HL-60/S4 treated with retinoic acid at 250 ng/mL for 4 days and 3 days (cell line): ENCODE data around the gene NDST4.
"Not testable (repeated sequence)": the region's sequence is repeated elsewhere in the genome, so short reads cannot be mapped to it uniquely, and the experiment has no call there.

ENCODE experiments used
- in situ Hi-C: fragments of 300-500 bp; cut with MboI; formaldehyde crosslinking; loops from 2 replicates; pipeline ENCODE4 v1.7.0; 2022; ENCODE audit warnings: low sequenced_read_pairs

Gene NDST4

DNA sequence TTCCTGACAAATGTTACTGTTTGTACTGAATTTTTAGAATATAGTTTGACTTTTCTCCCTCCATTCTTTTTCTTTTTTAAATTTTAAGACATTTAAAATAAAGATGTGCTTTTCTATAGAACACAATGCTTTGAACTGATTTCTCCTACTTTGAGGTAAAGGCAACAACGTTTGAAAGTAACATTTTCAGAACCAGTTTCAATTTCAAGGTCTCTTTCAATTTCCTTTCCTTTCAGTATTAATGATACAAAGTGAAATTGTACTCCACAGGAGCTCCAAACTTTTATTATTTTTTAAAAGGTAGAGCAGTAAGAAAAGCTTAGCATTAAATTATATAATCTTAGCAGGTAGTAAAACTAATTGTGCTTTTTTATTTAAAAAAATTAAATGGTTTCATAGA is 54.9 kb downstream of the NDST4 start:
- in situ Hi-C loops, result no loop called here

DNA sequence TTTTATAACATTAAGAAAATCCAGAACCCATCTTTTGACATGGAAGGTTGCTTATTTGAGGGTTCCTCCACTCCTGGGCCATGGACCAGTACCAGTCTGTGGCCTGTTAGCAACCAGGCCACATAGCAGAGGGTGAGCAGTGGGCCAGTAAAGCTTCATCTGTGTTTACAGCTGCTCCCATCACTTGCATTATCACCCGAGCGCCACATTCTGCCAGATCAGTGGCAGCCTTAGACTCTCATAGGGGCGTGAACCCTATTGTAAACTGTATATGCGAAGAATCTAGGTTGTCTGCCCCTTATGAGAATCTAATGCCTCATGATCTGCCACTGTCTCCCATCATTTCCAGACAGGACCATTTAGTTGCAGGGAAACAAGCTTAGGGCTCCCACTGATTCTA is 58.6 kb downstream of the NDST4 start:
- in situ Hi-C loops, result no loop called here

- in situ Hi-C loops, result no loop called here
Measured at GRCh38 chr4:115053313-115053712, 60.1 kb downstream of the NDST4 start.

DNA sequence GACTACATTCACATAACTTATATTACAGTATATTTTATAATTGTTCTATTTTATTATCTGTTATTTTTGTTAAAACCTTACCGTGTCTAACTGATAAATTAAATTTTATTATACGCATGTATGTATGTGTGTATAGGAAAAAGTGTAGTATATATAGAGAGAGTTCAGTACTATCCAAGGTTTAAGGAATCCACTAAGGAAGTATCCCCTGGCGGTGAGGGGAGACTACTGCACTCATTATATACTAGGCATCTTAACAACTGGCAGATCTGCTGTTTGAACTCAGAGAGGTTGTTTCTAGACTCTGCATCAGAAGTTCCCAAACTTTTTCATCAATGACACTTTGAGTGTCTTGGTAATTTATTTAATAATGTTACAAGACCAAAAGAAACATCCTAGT is 70.9 kb downstream of the NDST4 start:
- in situ Hi-C loops, result no loop called here

DNA sequence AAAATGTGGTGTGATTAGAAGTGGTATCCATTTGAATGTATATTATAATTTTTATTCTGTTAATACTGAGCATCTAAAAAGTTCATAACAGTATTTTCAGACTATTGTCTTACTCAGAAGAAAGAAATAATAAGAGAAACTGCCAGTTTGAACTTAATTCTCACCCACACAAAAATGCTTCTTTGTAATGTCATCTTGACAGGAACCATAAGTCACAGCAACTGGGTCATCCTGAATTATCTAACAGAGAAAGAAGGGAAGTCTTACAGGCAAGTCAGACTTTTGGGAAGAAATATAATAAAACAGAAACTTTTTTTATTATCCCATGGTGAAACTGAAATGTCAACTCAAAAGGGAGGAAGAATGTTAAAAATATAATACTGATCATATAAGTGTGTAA is 83.1 kb downstream of the NDST4 start:
- in situ Hi-C loops, result no loop called here

DNA sequence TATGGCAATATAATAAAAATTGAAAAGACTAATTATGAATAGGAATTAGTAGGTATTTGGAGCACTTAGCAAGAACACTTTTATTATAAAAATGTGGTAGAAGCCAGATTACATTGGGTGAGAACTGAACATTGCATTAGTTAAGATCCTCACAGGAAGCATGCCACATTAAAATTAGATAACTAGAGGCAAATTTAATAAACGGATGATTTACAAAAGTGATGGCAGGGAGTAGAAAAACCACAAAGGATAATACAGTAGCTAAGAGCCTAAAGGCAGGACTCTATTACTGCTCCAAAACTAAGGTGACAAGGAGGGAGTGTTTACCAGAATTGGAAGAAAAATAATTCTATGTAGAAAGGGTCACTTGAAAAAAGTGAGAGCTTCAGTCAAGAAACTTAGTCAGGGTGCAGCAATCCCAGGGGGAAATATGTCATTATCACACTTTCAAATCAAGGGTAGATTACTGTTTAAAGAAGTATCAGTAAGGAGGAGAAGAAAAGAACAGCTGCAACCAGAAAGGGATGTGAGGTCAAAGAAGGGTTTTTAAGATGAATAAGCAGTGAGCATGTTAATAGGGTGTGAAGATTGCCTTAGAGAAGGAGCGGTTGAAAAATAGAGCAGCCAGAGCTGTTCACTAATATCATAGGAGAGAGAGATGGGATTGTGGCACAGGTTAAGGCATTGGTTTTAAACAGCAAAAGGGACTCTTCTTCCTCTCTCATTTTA is 84.6 kb downstream of the NDST4 start:
- in situ Hi-C loops, result no loop called here

DNA sequence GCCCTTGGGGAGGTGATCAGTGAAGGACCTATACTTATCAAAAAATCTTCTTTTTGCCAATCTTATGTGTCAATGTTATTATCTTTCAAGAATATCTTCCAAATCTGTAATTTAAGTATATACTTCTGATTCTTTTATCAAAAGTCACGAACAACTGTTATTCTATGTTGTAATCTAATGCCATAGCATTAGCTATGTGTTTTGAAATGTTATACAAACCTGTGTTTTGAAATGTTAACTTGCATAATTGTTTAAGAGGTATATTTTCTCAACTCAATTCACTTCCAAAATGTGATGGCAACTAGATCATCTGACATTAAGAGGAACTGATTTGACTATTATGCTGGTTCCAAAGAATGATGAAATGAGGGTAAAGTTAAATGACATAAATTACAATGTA is 113.5 kb downstream of the NDST4 start:
- in situ Hi-C loops, result no loop called here

DNA sequence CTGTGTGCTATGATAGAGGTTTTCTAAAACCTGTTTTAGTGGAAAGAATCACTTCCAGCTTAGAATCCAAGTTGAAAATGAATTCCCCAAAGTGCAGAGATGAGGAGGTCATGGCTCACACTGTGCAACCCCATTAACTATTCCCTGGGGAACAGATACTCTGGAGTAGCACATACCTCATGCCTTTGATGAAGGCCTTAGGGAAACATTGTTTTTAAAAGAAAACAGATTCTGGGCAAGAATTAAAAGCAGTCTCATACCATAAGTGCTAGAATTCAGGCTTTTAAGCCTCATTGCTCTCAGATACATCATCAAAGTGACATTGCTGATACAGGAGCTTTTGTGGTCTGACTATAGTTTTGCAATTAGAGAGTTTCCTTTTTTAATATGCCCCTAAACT is 115.1 kb downstream of the NDST4 start:
- in situ Hi-C loops, result no loop called here

DNA sequence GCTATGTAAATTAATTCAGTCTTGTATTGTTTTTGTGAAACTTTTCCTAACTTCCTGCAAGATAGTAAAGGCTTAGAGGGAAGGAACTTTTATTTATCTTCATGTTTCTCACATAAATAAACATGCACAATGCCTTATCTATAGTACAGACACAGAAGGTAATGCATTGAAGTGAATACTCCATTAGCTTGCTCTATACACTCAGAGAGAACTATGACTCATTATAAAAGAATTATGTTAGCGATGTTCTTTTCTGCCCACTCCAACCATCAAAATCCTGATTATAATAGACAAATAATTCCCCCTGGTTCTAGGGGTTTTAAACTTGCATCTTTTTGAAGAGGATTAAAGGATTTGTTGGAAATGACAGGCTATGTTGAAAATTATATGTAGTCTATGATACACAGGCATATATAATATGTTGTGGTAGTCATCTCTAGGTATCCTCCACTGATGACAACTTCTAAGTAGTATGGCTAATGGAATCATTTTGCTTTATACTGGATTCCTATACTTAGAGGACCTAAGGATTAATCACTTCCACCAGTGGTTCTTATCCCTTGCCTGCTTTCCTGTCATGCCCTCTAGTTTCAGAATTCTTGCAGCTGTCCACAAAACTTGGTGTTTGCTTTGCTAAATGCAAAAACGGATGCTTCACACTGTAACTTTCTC is 115.7 kb downstream of the NDST4 start:
- in situ Hi-C loops, result no loop called here

DNA sequence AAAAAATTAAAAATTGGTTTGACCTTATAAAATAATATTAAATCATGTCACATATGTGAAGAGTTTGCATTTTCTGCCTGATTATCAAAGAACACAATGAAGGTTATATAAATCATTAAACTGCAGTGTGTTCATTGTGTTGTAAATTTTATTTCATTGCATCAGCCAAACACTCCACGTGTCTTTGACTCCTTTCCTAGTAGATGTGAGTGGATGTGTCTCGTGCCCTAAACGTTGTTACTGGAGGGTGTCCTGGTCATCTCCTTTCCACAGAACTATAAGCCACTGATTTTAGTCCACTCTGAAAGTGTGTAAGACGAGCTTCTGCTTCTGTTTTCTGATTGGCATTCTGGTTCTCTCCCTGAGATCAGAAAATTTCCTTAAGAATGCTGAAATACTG is 127.3 kb downstream of the NDST4 start:
- in situ Hi-C loops, result no loop called here

DNA sequence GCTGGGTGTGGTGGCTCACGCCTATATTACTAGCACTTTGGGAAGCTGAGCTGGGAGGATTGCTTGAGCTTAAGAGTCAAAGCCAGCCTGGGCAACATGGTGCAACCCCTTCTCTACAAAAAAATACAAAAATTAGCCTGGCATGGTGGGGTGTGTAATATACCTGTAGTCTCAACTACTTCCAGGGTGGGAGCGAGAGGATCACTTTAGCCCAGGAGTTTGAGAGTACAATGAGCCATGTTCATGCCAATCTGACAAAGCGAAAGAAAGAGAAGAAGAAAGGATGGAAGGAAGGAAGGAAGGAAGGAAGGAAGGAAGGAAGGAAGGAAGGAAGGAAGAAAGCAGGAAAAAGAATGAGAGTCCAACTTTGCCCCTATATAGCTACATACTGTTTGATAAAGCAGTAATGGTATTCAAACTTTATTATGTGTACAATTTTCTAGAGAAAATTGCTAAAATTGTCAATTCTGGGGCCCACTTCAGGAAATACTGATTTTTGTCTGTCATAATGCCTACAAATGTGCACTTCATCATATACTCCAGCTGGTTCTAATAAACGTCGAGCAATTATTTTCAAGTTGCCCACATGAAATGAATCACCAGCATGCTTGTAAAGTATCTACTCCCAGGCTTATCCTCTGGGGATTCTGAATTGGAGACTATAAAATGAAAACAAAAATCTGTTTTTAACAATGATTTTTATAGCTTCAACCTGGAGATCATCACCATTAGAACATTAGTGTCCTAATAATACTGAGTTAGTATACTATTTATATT is 132.3 kb downstream of the NDST4 start:
- in situ Hi-C loops, result no loop called here

DNA sequence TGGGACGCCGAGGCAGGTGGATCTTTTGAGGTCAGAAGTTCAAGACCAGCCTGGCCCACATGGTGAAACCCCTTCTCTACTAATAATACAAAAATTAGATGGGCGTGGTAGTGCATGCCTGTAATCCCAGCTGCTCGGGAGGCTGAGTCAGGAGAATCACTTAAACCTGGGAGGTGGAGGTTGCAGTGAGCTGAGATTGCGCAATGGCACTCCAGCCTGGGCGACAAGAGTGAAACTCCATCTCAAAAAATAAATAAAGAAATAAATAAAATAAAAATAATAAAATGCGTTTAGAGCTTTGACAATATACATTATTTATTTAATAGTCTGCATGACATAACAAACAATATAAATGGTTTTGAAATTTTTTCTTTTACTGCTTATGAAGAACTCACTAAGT is 133.0 kb downstream of the NDST4 start:
- in situ Hi-C loops, result not testable (repeated sequence)

- in situ Hi-C loops, result no loop called here
Measured at GRCh38 chr4:114976901-114977300, 136.5 kb downstream of the NDST4 start.

- in situ Hi-C loops, result no loop called here
Measured at GRCh38 chr4:114964026-114964425, 149.4 kb downstream of the NDST4 start.

DNA sequence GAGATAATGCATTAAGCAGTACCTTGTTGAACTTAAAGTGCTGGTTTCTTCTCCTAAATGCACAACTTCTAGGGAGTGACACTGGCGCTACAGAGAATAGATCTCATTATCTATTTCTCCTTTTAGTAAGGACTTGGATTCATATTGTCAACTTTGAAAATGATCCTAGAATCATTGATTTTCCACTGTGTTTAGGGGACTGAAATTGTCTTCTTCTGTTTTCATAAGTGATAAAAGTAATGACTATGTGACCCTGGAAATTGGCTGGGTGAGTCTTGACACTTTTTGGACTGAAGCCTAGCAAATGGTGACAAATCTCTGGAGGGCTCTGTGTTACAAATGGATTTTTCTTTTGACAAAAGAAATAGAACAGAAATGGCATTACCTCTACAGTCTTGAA is 167.8 kb downstream of the NDST4 start:
- in situ Hi-C loops, result no loop called here

GRCh38 chr4:114941503-114941902 is 171.9 kb downstream of the NDST4 start:
- in situ Hi-C loops, result no loop called here

DNA sequence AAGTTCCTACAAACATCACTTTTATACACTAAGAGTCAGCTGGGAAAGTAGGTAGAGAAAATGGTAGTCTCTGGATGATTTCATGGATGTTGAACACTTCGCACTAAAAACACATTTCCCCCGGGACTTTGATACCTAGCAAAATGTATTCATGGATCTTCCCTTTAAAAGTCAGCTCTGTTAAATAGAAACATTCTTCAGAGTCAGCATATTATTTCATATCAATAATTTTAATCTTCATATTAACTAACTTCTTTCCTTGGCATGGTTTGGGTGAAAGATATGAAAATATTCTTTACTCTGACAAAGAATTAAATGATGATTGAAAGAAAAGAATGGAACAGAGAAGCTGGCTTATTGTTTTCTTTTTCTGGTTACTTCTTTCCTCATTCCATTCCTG is 185.5 kb downstream of the NDST4 start:
- in situ Hi-C loops, result no loop called here

DNA sequence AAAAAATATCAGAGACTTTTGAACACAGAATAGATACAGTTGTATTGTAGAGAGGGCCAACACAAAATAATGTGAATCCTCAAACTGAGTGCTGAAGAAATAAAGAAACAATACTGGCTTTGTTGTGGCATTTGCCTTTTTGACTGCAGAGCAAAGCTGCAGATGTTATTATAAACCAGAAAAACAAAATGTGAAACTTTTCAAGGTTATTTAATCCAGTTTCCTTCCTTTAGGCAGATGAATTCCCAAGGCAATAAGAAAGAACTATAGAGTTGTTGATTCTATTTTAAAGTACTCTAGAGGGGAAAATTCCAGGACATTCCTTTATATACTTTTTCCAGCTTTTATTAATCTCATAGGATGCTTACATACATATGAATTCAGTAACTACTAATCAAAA is 186.8 kb downstream of the NDST4 start:
- in situ Hi-C loops, result no loop called here

- in situ Hi-C loops, result no loop called here
Measured at GRCh38 chr4:114924311-114924710, 189.1 kb downstream of the NDST4 start.

DNA sequence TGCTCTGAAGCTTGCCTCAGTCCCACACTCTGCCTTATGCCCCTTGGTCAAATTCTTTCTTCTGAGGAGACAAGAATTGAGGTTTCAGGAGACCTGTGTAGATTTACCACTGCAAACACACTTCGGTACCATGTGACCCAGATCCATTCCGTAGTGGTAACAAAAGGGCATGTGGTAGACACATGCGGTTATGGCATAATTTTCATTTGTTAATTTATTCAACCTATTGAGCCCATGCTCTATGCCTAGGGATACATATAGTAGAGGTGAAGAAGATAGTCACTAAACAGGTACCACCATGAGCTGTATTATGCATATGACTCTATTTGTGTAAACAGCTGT is 190.9 kb downstream of the NDST4 start:
- in situ Hi-C loops, result no loop called here

- in situ Hi-C loops, result no loop called here
Measured at GRCh38 chr4:114921790-114922591, 191.4 kb downstream of the NDST4 start.
